ENCODE data around the gene PCSK6.

The PCSK6 gene

GRCh38 chr15:101272584-101272983 is 216.9 kb downstream of the PCSK6 start:
- H3K4me3 ChIP-seq (replicated peaks; ENCODE audit: low read depth, low read length): no peak overlapping the region
- DNase-seq (ENCODE audit: extremely low read depth, insufficient read length): no peak
- H3K36me3 ChIP-seq (ENCODE audit: control insufficient read depth, insufficient read depth, low read length): peaks cover 34% of the 10 kb centered on the region
- no peaks in the 10 kb centered on the region for H3K27me3 ChIP-seq (replicated peaks; ENCODE audit: control insufficient read depth, insufficient read depth, low read length)
- no peak for TF ChIP-seq CTCF (IDR thresholded peaks at IDR 0.05; ENCODE audit: insufficient read depth, low read length, poor library complexity, severe bottlenecking)

- TF ChIP-seq CTCF (IDR thresholded peaks at IDR 0.05; ENCODE audit: insufficient read depth, low read length, poor library complexity, severe bottlenecking): peak; percentile 34
- Histone ChIP-seq H3K36me3 (ENCODE audit: control insufficient read depth, insufficient read depth, low read length) (peaks cover 32% of the 10 kb centered on the region), H3K4me3 (replicated peaks; ENCODE audit: low read depth, low read length) (no peak overlapping the region), H3K27me3 (replicated peaks; ENCODE audit: control insufficient read depth, insufficient read depth, low read length) (no peaks in the 10 kb centered on the region)
- DNase-seq (ENCODE audit: extremely low read depth, insufficient read length): no peak
These were observed 219.9 kb downstream of the PCSK6 start for GRCh38 chr15:101269479-101270223.

- no peak for DNase-seq (ENCODE audit: extremely low read depth, insufficient read length)
- peaks cover 20% of the 10 kb centered on the region for H3K36me3 ChIP-seq (ENCODE audit: control insufficient read depth, insufficient read depth, low read length)
- no peak for TF ChIP-seq CTCF (IDR thresholded peaks at IDR 0.05; ENCODE audit: insufficient read depth, low read length, poor library complexity, severe bottlenecking)
- no peak overlapping the region for H3K4me3 ChIP-seq (replicated peaks; ENCODE audit: low read depth, low read length)
- H3K27me3 ChIP-seq (replicated peaks; ENCODE audit: control insufficient read depth, insufficient read depth, low read length): no peaks in the 10 kb centered on the region
These were observed 222.0 kb downstream of the PCSK6 start for GRCh38 chr15:101267320-101268104.

- DNase-seq (ENCODE audit: extremely low read depth, insufficient read length): no peak
- Histone ChIP-seq H3K36me3 (ENCODE audit: control insufficient read depth, insufficient read depth, low read length) (peaks cover 16% of the 10 kb centered on the region), H3K27me3 (replicated peaks; ENCODE audit: control insufficient read depth, insufficient read depth, low read length) (no peaks in the 10 kb centered on the region), H3K4me3 (replicated peaks; ENCODE audit: low read depth, low read length) (no peak overlapping the region)
- no peak for TF ChIP-seq CTCF (IDR thresholded peaks at IDR 0.05; ENCODE audit: insufficient read depth, low read length, poor library complexity, severe bottlenecking)
These were observed 222.7 kb downstream of the PCSK6 start for GRCh38 chr15:101266787-101267186.

- H3K27me3 ChIP-seq (replicated peaks; ENCODE audit: control insufficient read depth, insufficient read depth, low read length): no peaks in the 10 kb centered on the region
- TF ChIP-seq CTCF (IDR thresholded peaks at IDR 0.05; ENCODE audit: insufficient read depth, low read length, poor library complexity, severe bottlenecking): no peak
- no peak for DNase-seq (ENCODE audit: extremely low read depth, insufficient read length)
- H3K36me3 ChIP-seq (ENCODE audit: control insufficient read depth, insufficient read depth, low read length): peaks cover 11% of the 10 kb centered on the region
- H3K4me3 ChIP-seq (replicated peaks; ENCODE audit: low read depth, low read length): no peak overlapping the region
These were observed 223.5 kb downstream of the PCSK6 start for GRCh38 chr15:101266034-101266433.

Measured in GM06990 (cell line).